Skin of body (tissue), 2 donors: ENCODE results near the gene AFF3. TPM values are rescaled to one million over a fixed set of nuclear protein-coding genes. Genes with fewer than 3 reads are reported as not detected.
"Not testable (repeated sequence)": the region's sequence is repeated elsewhere in the genome, so short reads cannot be mapped to it uniquely, and the experiment has no call there.

Source experiments
- DNase-seq: peaks from one replicate; lab custom pipeline; 2025; lab: John Stamatoyannopoulos, UW
- total RNA-seq: library from RNA; depleted of rRNA; stranded (reverse); fragments of >200 nt; gene quantifications from one replicate; pipeline ENCODE4 v1.2.3, GENCODE V29; 2014

The AFF3 gene
- total RNA-seq, 1 donor from 2014 or later, result 8.1 TPM

GRCh38 chr2:99682275-99683060 lies 459.9 kb downstream of the AFF3 start:
- DNase-seq, result no peak

DNA sequence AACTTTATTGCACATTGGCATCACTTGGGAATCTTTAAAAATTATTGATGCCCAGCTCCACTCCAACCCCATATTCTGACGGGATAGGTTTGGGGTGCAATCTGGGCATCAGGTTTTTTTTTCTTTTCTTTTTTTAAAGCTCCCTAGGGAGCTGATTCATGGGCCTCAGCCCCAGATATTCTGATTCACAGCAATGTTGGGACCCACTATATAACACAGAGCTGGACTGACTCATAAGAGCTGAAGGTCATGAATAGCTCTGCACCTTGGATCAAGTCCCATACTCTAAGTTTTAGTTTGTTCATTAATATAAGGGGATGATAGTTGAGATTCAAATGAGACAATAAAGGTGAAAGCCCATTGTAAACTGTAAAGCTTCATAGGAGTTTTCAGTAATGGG lies 461.4 kb downstream of the AFF3 start:
- no peak for DNase-seq

GRCh38 chr2:99679518-99679917 lies 462.9 kb downstream of the AFF3 start:
- no peak for DNase-seq

DNA sequence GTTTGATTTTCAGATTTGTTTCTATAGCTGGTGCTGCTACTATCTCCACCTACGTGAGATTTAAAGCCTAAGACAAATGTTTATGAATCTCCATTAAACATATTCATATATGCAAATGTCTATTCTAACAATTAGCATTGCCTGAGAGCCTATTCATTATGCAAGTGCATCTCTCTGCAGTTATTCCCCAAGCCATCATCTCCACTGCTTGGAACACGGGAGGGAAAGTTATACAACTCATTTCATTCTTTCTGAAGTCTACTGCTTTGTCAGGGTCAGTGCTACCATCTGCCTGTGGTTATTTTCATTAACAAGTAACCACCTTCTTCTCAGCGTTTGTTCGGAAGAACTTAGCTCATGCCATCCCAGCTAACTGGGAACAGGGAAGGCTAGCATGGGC lies 463.8 kb downstream of the AFF3 start:
- no peak for DNase-seq

DNA sequence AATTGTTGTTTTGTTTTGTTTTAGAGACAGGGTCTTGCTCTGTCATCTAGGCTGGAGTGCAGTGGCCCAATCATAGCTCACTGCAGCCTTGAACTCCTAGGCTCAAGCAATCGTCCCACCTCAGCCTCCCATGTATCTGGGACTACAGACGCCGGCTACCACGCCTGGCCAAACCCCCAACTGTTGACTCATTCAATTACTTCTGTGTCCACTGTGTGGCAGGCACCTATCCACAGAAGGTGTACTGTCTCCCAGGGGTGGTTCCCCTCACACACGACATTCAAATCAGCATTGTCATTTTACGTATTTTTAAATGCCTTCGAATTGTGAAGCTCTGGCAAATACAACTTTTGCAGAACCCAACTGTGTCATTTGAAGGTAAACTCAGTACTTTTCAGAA lies 464.6 kb downstream of the AFF3 start:
- no peak for DNase-seq

DNA sequence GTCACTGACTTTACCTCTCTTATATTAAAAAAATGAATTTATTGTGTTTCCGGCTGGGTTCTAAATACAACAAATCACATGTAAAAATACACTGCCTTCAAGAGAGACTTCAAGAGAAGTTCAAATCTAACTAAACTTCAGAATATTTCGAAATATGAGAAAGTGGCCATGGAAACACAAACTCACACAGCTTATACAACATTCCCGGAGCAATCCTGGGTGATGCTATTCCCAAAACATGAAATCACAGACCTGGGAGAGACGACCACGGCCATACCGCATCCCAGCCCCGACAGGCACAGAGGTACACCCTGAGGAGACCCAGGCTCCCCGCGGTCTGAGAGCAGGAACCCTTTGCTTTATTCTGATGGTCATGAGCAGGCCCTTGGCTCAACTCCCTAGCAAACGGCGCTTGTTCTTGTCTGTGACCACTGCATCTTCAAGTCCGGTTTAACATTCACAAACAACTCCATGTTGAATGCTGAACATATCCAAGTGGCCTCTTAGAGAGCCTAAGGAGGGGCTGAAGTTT lies 467.2 kb downstream of the AFF3 start:
- no peak for DNase-seq

DNA sequence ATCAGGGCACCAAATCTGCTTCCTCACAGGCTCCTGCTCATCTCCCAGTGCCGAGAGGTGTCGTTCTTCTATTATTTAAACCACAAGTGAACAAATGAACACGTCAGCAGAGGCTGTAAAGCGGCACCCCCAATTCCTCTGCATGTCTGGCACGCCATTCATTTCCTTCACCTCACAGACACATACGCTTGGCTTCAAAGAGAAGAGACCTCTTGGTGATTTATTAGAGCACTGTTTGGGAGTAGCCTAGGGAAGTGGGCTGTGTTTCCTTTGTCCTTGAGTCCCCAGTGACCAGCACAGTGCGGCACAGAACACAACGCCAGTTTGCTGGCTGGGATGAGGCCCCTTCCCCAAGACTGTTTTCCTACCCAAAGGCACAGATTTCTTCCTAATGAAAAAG lies 468.3 kb downstream of the AFF3 start:
- DNase-seq, result no peak

DNA sequence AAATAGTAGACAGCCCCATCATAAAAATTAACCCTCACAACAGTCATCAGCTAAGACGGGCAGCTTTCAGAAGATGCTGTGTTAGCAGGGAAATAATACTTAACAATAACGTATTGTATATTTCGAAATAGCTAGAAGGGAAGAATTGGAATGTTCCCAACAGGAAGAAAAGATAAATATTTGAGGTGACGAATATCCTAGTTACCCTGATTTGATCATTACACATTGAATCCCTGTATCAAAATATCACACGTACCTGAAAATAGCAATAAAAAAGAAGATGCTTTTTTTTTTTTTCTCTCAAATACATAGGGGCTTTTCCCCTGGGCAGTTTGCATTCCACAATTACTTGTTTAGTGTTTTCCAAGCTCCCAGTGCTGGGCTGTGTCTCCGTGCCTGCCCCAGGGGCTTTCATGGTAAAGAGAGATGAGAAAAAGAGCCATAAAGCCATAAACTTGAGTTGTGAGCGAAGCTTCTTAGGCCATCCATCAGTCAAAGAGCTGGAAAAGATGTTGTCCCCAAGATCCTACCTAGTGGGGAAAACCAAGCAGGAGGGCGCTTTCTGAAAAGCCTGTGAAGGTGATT lies 469.5 kb downstream of the AFF3 start:
- DNase-seq, result no peak

DNA sequence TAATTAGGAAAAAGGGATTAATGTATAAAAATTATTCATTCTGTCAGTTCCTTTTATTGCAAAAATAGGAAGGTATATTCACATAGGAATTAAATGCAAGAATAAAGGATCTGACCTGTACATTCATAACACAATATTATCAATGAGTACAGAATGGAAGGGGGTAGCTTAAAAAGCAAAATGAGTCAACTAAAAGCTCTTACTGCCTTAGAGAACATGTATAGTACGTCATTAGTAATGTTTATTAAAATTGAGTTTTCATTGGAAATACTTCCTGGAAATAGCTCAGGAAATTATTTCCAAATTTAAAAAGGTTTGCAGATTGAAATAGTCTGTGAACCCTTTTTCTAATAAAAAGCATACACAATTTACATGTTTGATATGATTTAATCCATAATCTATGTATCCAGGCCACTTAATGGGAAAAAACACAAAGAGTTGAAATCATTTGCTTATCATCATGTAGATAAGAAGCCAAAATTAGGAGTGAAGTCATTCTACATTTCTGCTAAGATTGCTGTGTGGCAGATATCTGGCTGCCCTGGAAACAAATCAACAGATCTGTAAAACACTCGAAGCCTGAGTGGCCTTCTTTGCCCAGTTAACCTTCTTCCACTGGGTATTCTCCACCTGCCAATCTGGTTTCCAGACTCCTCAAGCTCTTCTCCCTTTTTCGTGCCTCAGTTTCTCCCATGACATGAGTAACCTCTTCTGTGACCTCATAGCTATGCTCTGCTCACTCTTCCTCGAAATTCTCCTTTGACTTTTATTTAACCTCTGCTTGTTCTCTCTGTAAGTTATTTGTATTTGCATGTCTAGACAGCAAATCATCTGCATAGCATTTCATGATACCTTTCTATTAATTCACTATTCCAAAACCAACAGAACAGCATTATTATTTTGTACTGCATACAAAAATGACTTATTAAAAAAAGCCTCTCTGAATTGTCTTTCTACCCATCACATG lies 471.3 kb downstream of the AFF3 start:
- peak; percentile 71 for DNase-seq

DNA sequence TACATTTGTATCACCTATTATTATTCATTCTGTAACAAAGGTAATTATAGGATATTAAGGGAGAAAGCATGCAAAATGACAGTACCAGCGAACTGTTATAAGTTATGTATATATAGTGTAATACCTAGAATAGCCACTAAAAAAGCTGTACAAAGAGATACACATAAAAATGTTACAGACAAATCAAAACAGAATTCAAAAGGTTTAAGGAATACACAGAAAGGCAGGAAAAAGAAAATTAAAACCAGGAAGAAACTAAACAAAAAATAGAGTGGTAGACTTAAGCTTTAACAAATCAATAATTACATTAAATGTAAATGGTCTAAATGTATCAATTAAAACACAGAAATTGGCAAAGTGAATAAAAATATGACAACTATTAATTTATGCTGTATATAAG lies 476.1 kb downstream of the AFF3 start:
- DNase-seq, result no peak

- DNase-seq, result peak; percentile 15
These were observed 478.7 kb downstream of the AFF3 start for GRCh38 chr2:99663641-99664040.

- DNase-seq, result peak; percentile 99
These were observed 479.5 kb downstream of the AFF3 start for GRCh38 chr2:99662761-99663341.

- DNase-seq, result not testable (repeated sequence)
These were observed 480.6 kb downstream of the AFF3 start for GRCh38 chr2:99661761-99662160.

- peak; percentile 16 for DNase-seq
These were observed 481.6 kb downstream of the AFF3 start for GRCh38 chr2:99660616-99661406.

DNA sequence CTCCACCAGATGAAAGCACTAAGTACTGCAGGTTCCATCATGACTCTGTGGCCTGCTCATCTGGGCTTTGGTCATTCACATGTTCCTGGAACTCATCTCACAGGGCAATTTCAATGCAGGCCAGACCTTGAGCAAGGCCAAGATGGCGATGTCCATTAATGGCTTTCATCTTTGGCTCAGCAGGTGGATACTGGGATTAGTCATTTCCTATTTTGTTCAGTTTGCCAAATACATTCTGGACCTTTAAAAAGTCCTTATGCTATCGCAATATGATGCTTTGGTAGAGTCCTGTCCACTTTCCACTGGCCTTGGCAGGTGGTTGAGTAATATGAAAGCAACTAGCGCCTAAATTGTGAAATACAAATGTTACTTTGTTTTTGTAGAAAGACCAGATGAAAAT lies 482.5 kb downstream of the AFF3 start:
- DNase-seq, result no peak

DNA sequence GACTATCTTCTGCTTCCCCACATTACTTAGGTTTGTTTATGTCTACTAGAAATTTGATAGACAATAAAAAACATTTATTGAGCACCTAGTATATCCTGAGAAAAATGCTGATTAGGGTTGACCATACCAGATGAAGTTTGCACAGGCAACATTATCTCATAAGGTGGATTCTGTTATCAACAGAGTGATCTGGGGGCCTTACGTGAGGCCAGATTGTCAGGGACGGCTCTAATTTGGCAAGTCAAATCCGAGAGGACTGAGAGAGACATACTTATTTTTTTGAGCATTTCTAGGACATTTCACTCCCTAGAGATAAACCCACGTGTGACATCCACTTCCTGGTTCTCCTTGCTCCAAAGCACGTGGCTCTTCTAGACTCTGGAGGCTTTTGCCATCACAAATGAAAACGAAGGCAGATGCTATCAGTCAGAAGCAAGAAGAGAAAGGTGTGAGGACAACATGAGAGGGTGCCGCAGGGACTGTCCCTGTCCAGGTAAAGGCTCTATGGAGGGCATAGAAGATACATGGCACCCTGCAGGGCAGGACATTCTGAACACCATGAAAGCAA lies 484.6 kb downstream of the AFF3 start:
- no peak for DNase-seq

GRCh38 chr2:99656994-99657393 lies 485.4 kb downstream of the AFF3 start:
- peak; percentile 60 for DNase-seq

GRCh38 chr2:99653433-99653832 lies 489.0 kb downstream of the AFF3 start:
- no peak for DNase-seq

DNA sequence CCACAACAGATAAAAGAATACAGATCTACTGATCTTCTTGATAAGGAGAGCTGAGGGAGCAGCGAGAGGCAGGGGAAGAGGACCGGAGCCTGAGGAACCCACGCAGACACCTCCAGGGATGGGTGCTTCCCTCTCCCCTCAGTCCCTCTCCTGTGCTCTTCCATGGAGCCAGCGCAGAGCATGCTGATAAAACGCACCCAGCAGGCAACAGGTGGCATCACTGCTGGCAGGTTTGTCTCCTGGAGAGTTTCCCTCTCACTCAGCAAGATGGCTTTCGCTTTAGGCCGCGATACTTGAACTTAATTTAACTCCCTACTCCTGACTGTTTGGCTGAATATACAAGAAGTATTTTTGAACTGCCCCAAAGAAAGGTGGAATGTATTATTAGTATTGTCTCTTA lies 489.5 kb downstream of the AFF3 start:
- no peak for DNase-seq
